ENCODE results near the gene SNIP1.
"Not testable (repeated sequence)": the region's sequence is repeated elsewhere in the genome, so short reads cannot be mapped to it uniquely, and the experiment has no call there.

GRCh38 chr1:37584544-37584943 is 30.5 kb upstream of the SNIP1 start:
- not testable (repeated sequence) for TF ChIP-seq CTCF (conservative IDR thresholded peaks at IDR 0.05 in 1 of 2, IDR thresholded peaks at IDR 0.05 in 1 of 2; ENCODE audit: extremely low read depth in 1 of 2, insufficient read depth in 1 of 2, low read depth in 1 of 2, low read length in 2 of 2); EZH2 (IDR thresholded peaks at IDR 0.05; ENCODE audit: borderline replicate concordance, low read length)
